OCI-LY1 (cell line): Measurements from ENCODE around the gene MUC13.

ENCODE experiments used
- EZH2 ChIP-seq: fragments of 200-600 bp; sonication (generic), shearing (Covaris generic); IDR thresholded peaks from 2 replicates; pipeline ENCODE4 v1.8.0; 2017; ENCODE audit warnings: borderline replicate concordance, mixed run types, mild to moderate bottlenecking, antibody characterized with exemption, low read length, moderate library complexity, mixed read lengths
- TF ChIP-seq, protein P1 (sequence below): fragments of 200-600 bp; sonication (generic), shearing (Covaris generic); IDR thresholded peaks from 2 replicates; pipeline ENCODE4 v1.5.1; 2017; ENCODE audit warnings: mild to moderate bottlenecking, antibody characterized with exemption, low read length, moderate library complexity, mixed read lengths

DNA sequence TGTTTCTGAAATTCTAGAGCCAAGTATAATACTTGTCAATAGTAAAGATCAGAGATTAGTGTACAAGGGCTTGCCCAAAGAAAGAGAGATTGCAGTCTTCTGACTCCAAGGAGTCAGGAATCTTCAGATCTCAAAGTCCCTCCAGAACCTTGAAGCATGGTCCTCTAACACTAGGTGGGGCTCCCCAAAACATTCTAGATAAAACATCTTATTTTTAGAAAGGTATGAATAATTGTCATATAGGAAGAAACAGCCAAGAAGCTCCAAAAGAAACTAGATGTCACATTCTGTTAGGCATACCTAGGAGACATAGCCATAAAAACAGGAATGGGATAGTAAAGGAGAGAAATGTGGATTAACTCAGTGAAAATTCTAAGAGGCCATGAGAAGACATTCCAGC lies 10.7 kb downstream of the MUC13 start:
- TF ChIP-seq, protein P1, sequence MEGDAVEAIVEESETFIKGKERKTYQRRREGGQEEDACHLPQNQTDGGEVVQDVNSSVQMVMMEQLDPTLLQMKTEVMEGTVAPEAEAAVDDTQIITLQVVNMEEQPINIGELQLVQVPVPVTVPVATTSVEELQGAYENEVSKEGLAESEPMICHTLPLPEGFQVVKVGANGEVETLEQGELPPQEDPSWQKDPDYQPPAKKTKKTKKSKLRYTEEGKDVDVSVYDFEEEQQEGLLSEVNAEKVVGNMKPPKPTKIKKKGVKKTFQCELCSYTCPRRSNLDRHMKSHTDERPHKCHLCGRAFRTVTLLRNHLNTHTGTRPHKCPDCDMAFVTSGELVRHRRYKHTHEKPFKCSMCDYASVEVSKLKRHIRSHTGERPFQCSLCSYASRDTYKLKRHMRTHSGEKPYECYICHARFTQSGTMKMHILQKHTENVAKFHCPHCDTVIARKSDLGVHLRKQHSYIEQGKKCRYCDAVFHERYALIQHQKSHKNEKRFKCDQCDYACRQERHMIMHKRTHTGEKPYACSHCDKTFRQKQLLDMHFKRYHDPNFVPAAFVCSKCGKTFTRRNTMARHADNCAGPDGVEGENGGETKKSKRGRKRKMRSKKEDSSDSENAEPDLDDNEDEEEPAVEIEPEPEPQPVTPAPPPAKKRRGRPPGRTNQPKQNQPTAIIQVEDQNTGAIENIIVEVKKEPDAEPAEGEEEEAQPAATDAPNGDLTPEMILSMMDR, result no peak
- no peak for TF ChIP-seq EZH2
